Spleen (tissue), 11 donors: Measurements from ENCODE around the gene RGS8. TPM values are rescaled to one million over a fixed set of nuclear protein-coding genes. Genes with fewer than 3 reads are reported as not detected.

Experiments
- DNase-seq: peaks from one replicate; pipeline ENCODE4 v3.0.0-alpha.2; 2020
- H3K27ac ChIP-seq, 8 donors: fragments of 200-600 bp; sonication (generic) in 7 of 8; 1 replicate in 4 of 8; 2 replicates in 4 of 8; pipeline versions ENCODE4 v1.5.0 to v1.8.0; 2016 to 2021; ENCODE audit warnings: inconsistent platforms in 4 of 8, mild to moderate bottlenecking in 4 of 8, moderate library complexity in 1 of 8
- H3K27me3 ChIP-seq, 7 donors: fragments of 200-600 bp; sonication (generic) in 6 of 7; replicated peaks in 1 of 7; 1 replicate in 4 of 7; 2 replicates in 3 of 7; pipeline versions ENCODE4 v1.5.0 to v1.8.0; 2016 to 2021; ENCODE audit warnings: inconsistent platforms in 3 of 7, mild to moderate bottlenecking in 1 of 7
- H3K36me3 ChIP-seq, 6 donors: fragments of 200-600 bp; sonication (generic) in 5 of 6; 1 replicate in 4 of 6; 2 replicates in 2 of 6; pipeline versions ENCODE4 v1.5.0 to v1.8.0; 2016 to 2021; ENCODE audit warnings: inconsistent platforms in 2 of 6
- H3K4me1 ChIP-seq, 6 donors: fragments of 200-600 bp; sonication (generic) in 5 of 6; 1 replicate in 3 of 6; 2 replicates in 3 of 6; pipeline versions ENCODE4 v1.5.0 to v1.8.0; 2016 to 2021; ENCODE audit warnings: inconsistent platforms in 3 of 6
- H3K4me3 ChIP-seq, 8 donors: fragments of 200-600 bp; sonication (generic) in 7 of 8; 1 replicate in 4 of 8; 2 replicates in 4 of 8; pipeline versions ENCODE4 v1.5.0 to v1.8.0; 2016 to 2021; ENCODE audit warnings: inconsistent platforms in 4 of 8, mild to moderate bottlenecking in 4 of 8, moderate library complexity in 2 of 8
- H3K9me3 ChIP-seq, 8 donors: fragments of 200-600 bp; sonication (generic) in 7 of 8; 1 replicate in 4 of 8; 2 replicates in 4 of 8; pipeline versions ENCODE4 v1.5.0 to v1.8.0; 2016 to 2021; ENCODE audit warnings: inconsistent platforms in 4 of 8
- POLR2A ChIP-seq, 3 donors: fragments of 450-650 bp; IDR thresholded peaks; one replicate each; pipeline ENCODE4 v1.5.1; 2017; ENCODE audit warnings: antibody characterized with exemption in 3 of 3, mild to moderate bottlenecking in 1 of 3
- POLR2AphosphoS5 ChIP-seq, 3 donors: sonication (generic); formaldehyde crosslinking; IDR thresholded peaks; one replicate each; pipeline ENCODE4 v1.5.1; 2017; ENCODE audit warnings: antibody characterized with exemption in 3 of 3
- WGBS, 5 donors: extraction: QIAGEN DNeasy Blood & Tissue Kit in 3 of 5; methylation state at CpG; one replicate each; pipeline versions ENCODE4 v1.1.5 to v1.1.7; 2013 to 2018; 5-methylcytosine and 5-hydroxymethylcytosine counted together
- intact Hi-C: fragments of 100-400 bp; cut with DNase I; formaldehyde crosslinking; loops from one replicate; pipeline ENCODE4 v1.15.0; 2023; ENCODE audit warnings: low total_unique reads
- polyA plus RNA-seq, 3 donors: library from polyadenylated mRNA; stranded (reverse); fragments of 200-250 nt; gene quantifications; one replicate each; pipeline ENCODE4 v1.2.1, GENCODE V29; 2013
- total RNA-seq, 7 donors: library from RNA; depleted of rRNA in 3 of 7; stranded (reverse); fragments of >200 nt in 3 of 7; fragmentation: NEBNext Ultra II Directional in 4 of 7; extraction: Animal tissue kit (Norgen Biotek cat#: 25700) in 4 of 7; gene quantifications; one replicate each; pipeline versions ENCODE4 v1.1.0 to v1.2.1, GENCODE V29; 2016 to 2021
- TF ChIP-seq, protein P1 (sequence below), 11 experiments: fragments of 200-600 bp in 7 of 11; fragments of 450-650 bp in 4 of 11; sonication (generic) in 4 of 11; IDR thresholded peaks in 8 of 11; conservative IDR thresholded peaks in 3 of 11; 1 replicate in 7 of 11; 2 replicates in 4 of 11; pipeline versions ENCODE4 v1.4.0 to v1.8.0; 2016 to 2021; ENCODE audit warnings: antibody characterized with exemption in 11 of 11, inconsistent platforms in 4 of 11, mild to moderate bottlenecking in 1 of 11
- donor health status: healthy with polysubstance abuse.
- donor health status: DM: no; HTN: no; CAD: no; lungs with moderate emphysema.
- donor health status: DM: no; HTN: no; CAD: no.
- donor health status: Bipolar disorder and iron deficiency.
- donor health status: healthy.
- donor health status: DM: no; HTN: no; CAD: no.
- donor health status: DM: yes; HTN: yes; CAD: no.

Gene RGS8
- total and polyA plus RNA-seq, 10 donors, result 0.09 to 0.11 TPM; not detected in 8

DNA sequence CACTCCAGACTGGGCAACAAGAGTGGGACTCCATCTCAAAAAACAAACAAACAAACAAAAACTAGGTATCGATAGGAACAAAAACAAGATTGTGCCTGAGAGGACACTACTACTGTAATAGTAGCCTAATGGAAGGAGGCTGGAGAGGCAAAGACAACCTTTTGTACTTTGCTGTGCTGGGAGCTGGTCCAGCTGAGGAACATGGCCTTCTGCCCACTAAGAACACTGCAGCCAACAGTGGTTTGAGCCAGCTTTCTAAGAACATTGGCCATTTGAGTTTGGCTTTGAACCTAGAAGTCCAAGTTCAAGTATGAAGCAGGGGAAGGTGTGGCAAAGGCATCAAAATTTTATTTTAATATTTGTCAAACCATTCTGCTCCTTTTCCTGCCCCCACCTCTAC lies 22.7 kb upstream of the RGS8 start:
- no peaks in the 10 kb centered on the region for H3K36me3 ChIP-seq
- DNase-seq, result no peak
- no peaks in the 10 kb centered on the region for H3K4me1 ChIP-seq
- H3K4me3 ChIP-seq, result no peak overlapping the region
- TF ChIP-seq POLR2AphosphoS5 (IDR thresholded peaks at IDR 0.05) (no peak), POLR2A (IDR thresholded peaks at IDR 0.05) (no peak)
- TF ChIP-seq, protein P1, sequence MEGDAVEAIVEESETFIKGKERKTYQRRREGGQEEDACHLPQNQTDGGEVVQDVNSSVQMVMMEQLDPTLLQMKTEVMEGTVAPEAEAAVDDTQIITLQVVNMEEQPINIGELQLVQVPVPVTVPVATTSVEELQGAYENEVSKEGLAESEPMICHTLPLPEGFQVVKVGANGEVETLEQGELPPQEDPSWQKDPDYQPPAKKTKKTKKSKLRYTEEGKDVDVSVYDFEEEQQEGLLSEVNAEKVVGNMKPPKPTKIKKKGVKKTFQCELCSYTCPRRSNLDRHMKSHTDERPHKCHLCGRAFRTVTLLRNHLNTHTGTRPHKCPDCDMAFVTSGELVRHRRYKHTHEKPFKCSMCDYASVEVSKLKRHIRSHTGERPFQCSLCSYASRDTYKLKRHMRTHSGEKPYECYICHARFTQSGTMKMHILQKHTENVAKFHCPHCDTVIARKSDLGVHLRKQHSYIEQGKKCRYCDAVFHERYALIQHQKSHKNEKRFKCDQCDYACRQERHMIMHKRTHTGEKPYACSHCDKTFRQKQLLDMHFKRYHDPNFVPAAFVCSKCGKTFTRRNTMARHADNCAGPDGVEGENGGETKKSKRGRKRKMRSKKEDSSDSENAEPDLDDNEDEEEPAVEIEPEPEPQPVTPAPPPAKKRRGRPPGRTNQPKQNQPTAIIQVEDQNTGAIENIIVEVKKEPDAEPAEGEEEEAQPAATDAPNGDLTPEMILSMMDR (IDR thresholded peaks at IDR 0.05 in 8 of 11, conservative IDR thresholded peaks at IDR 0.05 in 3 of 11), result no peak
- no peak overlapping the region for H3K27ac ChIP-seq
- WGBS, 5 donors, result 89 to 97% (median 95%) methylated on average over 1 of the region's 1 CpG
- no peaks in the 10 kb centered on the region for H3K9me3 ChIP-seq
- intact Hi-C loops, result no loop called here
- no peaks in the 10 kb centered on the region for H3K27me3 ChIP-seq

DNA sequence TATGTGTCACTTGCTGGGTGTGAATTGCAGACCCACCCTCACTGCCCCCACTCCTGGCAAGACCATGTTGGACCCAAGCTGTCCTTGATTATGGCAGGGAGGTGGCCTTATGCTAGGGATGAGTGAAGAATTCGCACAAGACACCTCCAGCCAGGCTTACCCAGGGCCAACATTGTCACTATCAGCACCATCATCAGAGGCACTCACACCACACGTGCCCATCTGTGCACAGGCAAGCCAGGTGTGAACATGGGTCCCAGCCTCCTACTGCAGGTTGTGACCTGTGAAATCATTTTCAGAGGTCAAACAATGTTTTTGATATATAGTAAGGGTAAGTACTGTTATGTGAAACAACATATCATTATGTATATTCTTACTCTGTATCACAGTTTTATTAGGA lies 20.3 kb upstream of the RGS8 start:
- Histone ChIP-seq H3K4me1 (no peaks in the 10 kb centered on the region), H3K36me3 (no peaks in the 10 kb centered on the region), H3K27ac (no peak overlapping the region), H3K4me3 (no peak overlapping the region), H3K27me3 (peaks cover 0 to 8% (median 0%) of the 10 kb centered on the region in 7 donors), H3K9me3 (no peaks in the 10 kb centered on the region)
- 86 to 100% (median 89%) methylated on average over 2 of the region's 2 CpGs for WGBS, 5 donors
- DNase-seq, result no peak
- intact Hi-C loops, result no loop called here
- no peak for TF ChIP-seq POLR2AphosphoS5 (IDR thresholded peaks at IDR 0.05)
- TF ChIP-seq POLR2A (IDR thresholded peaks at IDR 0.05), result no peak
- TF ChIP-seq, protein P1 (IDR thresholded peaks at IDR 0.05 in 8 of 11, conservative IDR thresholded peaks at IDR 0.05 in 3 of 11), result no peak

DNA sequence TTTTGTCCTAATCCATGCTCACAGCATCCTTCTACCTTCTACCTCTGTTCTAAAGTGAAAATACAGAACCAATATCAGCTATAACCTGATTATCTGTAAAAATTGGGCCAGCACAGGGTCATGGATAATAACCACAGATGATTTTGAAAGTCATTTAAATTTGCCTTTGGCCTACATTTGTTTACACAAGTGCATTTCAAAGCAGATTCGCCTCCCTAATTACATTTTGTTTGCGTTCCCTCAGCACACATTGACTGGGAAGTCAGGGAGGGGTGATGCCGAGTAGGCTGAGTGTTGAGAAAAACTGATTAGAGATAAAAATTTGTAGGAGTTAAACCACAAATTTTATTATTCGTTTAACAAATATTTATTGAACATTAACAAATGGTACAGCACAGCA lies 19.2 kb upstream of the RGS8 start:
- WGBS, 5 donors, result 75 to 86% (median 77%) methylated on average over 4 of the region's 4 CpGs
- no peak for TF ChIP-seq POLR2AphosphoS5 (IDR thresholded peaks at IDR 0.05)
- TF ChIP-seq, protein P1 (IDR thresholded peaks at IDR 0.05 in 8 of 11, conservative IDR thresholded peaks at IDR 0.05 in 3 of 11), result no peak
- no peak for TF ChIP-seq POLR2A (IDR thresholded peaks at IDR 0.05)
- DNase-seq, result no peak
- peaks cover 0 to 19% (median 0%) of the 10 kb centered on the region in 7 donors for H3K27me3 ChIP-seq
- H3K27ac ChIP-seq, result no peak overlapping the region
- H3K36me3 ChIP-seq, result no peaks in the 10 kb centered on the region
- intact Hi-C loops, result no loop called here
- no peak overlapping the region for H3K4me3 ChIP-seq
- H3K9me3 ChIP-seq, result no peaks in the 10 kb centered on the region
- no peaks in the 10 kb centered on the region for H3K4me1 ChIP-seq

DNA sequence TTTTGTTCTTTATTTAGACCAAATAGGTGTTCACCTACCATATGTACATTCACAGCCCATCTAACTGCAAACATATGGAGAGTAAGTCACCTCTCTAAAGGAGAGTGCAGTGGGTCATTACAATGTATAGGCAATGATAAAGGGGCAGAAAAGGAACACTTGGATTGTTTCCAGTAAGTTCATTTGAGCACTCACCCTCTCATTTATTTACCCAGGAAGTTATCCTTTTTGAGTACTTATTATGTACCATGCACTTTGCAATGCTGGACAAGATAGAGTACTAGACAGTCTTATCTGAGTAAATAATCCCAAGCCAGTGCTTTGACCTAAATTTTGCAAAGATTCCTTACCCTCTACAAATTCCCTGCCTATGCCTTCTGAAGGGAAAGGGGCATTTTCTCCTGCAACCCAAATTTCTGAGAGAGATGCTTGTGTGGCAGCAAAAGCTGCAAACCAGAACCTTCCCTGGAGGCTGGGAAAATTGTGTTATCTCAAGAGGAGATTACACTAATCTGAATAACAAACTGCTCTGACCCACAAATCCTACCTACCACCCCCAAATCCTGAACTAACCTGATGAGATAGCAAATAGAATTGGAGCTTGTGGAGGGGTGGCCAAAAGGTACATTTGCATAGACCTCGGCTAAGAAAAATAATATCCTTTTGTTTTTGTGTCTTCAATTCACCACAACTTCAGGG lies 18.6 kb upstream of the RGS8 start:
- H3K4me3 ChIP-seq, result no peak overlapping the region
- no peak overlapping the region for H3K27ac ChIP-seq
- intact Hi-C loops, result no loop called here
- H3K9me3 ChIP-seq, result no peaks in the 10 kb centered on the region
- DNase-seq, result no peak
- H3K4me1 ChIP-seq, result no peaks in the 10 kb centered on the region
- 56 to 89% (median 62%) methylated on average over 1 of the region's 1 CpG for WGBS, 5 donors
- TF ChIP-seq, protein P1 (IDR thresholded peaks at IDR 0.05 in 8 of 11, conservative IDR thresholded peaks at IDR 0.05 in 3 of 11), result no peak
- H3K36me3 ChIP-seq, result no peaks in the 10 kb centered on the region
- peaks cover 0 to 21% (median 0%) of the 10 kb centered on the region in 7 donors for H3K27me3 ChIP-seq
